Progenitor cell of endocrine pancreas (in vitro differentiated cells): ENCODE data around the gene BAZ2B. TPM values are rescaled to one million over a fixed set of nuclear protein-coding genes. Genes with fewer than 3 reads are reported as not detected.

Source experiments
- DNase-seq: peaks from one replicate; pipeline ENCODE4 v3.0.0; 2021; ENCODE audit warnings: low spot score; ENCODE audit not compliant: unreplicated experiment
- H3K27ac Mint-ChIP-seq: 2 replicates; pipeline ENCODE4 v1.8.0; 2021; ENCODE audit warnings: mild to moderate bottlenecking, moderate library complexity, mixed read lengths
- H3K27me3 Mint-ChIP-seq: 2 replicates; pipeline ENCODE4 v1.8.0; 2021; ENCODE audit warnings: mixed read lengths
- H3K36me3 Mint-ChIP-seq: 2 replicates; pipeline ENCODE4 v1.8.0; 2022; ENCODE audit warnings: mixed read lengths; ENCODE audit not compliant: insufficient read depth
- H3K4me1 Mint-ChIP-seq: 2 replicates; pipeline ENCODE4 v1.8.0; 2021; ENCODE audit warnings: low read depth, mixed read lengths
- H3K4me3 Mint-ChIP-seq: 2 replicates; pipeline ENCODE4 v1.8.0; 2021; ENCODE audit warnings: low read depth, mild to moderate bottlenecking, moderate library complexity, mixed read lengths
- H3K9me3 Mint-ChIP-seq: 2 replicates; pipeline ENCODE4 v1.8.0; 2021; ENCODE audit warnings: low read depth, mixed read lengths
- total RNA-seq: library from RNA; stranded (reverse); gene quantifications from 2 replicates; pipeline ENCODE4 v1.2.1, GENCODE V29; 2021
- TF ChIP-seq, protein P1 (sequence below): fragments of 200-600 bp; sonication (generic); IDR thresholded peaks from one replicate; pipeline ENCODE4 v1.5.0; 2021; ENCODE audit warnings: antibody characterized with exemption, mild to moderate bottlenecking; ENCODE audit not compliant: unreplicated experiment

The BAZ2B gene
- total RNA-seq, 1 donor from 2014 or later = 155 TPM

- no peak overlapping the region for H3K4me3 Mint-ChIP-seq
- no peak for DNase-seq
- peaks cover 3% of the 10 kb centered on the region for H3K9me3 Mint-ChIP-seq
- H3K36me3 Mint-ChIP-seq = peaks cover 7% of the 10 kb centered on the region
- peaks cover 23% of the 10 kb centered on the region for H3K4me1 Mint-ChIP-seq
- TF ChIP-seq, protein P1, sequence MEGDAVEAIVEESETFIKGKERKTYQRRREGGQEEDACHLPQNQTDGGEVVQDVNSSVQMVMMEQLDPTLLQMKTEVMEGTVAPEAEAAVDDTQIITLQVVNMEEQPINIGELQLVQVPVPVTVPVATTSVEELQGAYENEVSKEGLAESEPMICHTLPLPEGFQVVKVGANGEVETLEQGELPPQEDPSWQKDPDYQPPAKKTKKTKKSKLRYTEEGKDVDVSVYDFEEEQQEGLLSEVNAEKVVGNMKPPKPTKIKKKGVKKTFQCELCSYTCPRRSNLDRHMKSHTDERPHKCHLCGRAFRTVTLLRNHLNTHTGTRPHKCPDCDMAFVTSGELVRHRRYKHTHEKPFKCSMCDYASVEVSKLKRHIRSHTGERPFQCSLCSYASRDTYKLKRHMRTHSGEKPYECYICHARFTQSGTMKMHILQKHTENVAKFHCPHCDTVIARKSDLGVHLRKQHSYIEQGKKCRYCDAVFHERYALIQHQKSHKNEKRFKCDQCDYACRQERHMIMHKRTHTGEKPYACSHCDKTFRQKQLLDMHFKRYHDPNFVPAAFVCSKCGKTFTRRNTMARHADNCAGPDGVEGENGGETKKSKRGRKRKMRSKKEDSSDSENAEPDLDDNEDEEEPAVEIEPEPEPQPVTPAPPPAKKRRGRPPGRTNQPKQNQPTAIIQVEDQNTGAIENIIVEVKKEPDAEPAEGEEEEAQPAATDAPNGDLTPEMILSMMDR = no peak
- H3K27ac Mint-ChIP-seq = no peak overlapping the region
- H3K27me3 Mint-ChIP-seq = no peaks in the 10 kb centered on the region
Measured at GRCh38 chr2:159521272-159521671, 95.1 kb downstream of the BAZ2B start.

DNA sequence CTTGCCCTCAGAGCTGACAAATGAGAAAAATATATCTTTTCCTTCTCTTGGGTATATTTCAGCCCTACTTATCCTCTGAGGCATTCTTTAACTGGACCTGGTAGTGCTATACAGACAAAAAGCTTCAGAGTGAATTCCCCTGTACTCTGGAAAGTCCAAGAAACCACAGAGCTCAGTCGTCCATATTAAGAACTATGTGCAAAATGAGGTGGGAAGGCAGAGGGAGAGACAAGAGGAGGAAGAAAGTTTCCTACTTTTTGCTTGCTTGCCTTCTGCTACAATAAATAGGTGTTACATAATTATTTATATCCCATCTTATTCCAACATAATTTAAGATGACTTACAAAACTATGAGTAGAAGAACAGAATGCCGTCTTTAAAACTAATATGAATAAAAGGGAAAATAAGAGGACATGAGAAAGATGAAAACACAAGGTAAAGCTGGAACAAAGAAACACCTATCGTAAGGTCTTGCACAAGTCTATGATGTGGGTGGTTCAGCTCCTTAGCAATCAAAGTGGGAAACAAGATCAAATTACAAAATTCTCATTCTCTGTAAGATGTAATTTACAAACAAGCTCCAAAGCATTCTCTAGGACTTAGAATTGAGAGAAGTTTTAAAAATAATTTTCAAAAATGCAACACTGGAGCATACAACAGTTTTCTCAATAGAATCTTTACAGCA lies 97.9 kb downstream of the BAZ2B start:
- TF ChIP-seq, protein P1 = no peak
- peaks cover 7% of the 10 kb centered on the region for H3K36me3 Mint-ChIP-seq
- DNase-seq = no peak
- H3K27me3 Mint-ChIP-seq = no peaks in the 10 kb centered on the region
- H3K4me1 Mint-ChIP-seq = peaks cover 32% of the 10 kb centered on the region
- no peak overlapping the region for H3K4me3 Mint-ChIP-seq
- peaks cover 3% of the 10 kb centered on the region for H3K9me3 Mint-ChIP-seq
- peak overlapping the region; percentile 94 for H3K27ac Mint-ChIP-seq

DNA sequence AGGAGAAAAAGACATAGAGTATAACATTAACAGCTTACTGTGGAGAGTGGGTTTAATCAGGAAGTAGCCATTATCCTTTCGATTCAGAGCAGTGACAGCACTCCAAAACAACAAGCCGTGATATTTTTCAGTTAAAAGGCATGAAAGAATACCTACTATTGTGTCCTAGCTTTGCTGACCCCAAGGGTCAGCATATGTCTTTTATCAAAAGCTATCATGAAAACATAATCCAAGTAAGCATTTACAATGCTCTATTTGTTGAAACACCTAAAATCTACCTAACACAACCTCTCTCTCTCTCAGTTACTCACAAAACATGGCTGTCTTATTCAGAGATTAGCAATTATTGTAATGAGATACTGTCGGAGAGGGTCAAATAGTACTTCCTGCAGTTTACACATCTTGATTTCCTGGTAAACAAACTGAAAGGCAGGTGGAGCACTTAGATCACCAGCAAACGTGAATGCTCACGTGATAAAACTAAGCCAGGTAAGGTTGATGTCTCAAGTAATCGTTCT lies 100.0 kb downstream of the BAZ2B start:
- H3K9me3 Mint-ChIP-seq = peaks cover 3% of the 10 kb centered on the region

GRCh38 chr2:159515441-159515840 lies 100.9 kb downstream of the BAZ2B start:
- peaks cover 5% of the 10 kb centered on the region for H3K36me3 Mint-ChIP-seq
- H3K27ac Mint-ChIP-seq = peak overlapping the region; percentile 68
- H3K4me3 Mint-ChIP-seq = no peak overlapping the region
- peaks cover 31% of the 10 kb centered on the region for H3K4me1 Mint-ChIP-seq
- H3K9me3 Mint-ChIP-seq = peaks cover 3% of the 10 kb centered on the region
- H3K27me3 Mint-ChIP-seq = no peaks in the 10 kb centered on the region
- TF ChIP-seq, protein P1 = no peak
- DNase-seq = no peak

More for the DNA sequence above, 100.0 kb downstream of the BAZ2B start:
- H3K4me3 Mint-ChIP-seq = peak overlapping the region; percentile 61
- TF ChIP-seq, protein P1 = no peak
- H3K27ac Mint-ChIP-seq = peak overlapping the region; percentile 91
- no peak for DNase-seq
- H3K36me3 Mint-ChIP-seq = peaks cover 5% of the 10 kb centered on the region
- no peaks in the 10 kb centered on the region for H3K27me3 Mint-ChIP-seq
- H3K4me1 Mint-ChIP-seq = peaks cover 31% of the 10 kb centered on the region

GRCh38 chr2:159513745-159514144 lies 102.6 kb downstream of the BAZ2B start:
- peaks cover 31% of the 10 kb centered on the region for H3K4me1 Mint-ChIP-seq
- no peak for DNase-seq
- TF ChIP-seq, protein P1 = no peak
- peak overlapping the region; percentile 22 for H3K27ac Mint-ChIP-seq
- H3K36me3 Mint-ChIP-seq = peaks cover 3% of the 10 kb centered on the region
- H3K9me3 Mint-ChIP-seq = no peaks in the 10 kb centered on the region
- no peak overlapping the region for H3K4me3 Mint-ChIP-seq
- no peaks in the 10 kb centered on the region for H3K27me3 Mint-ChIP-seq
